ENCODE results near the gene ABCB8. TPM values are rescaled to one million over a fixed set of nuclear protein-coding genes. Genes with fewer than 3 reads are reported as not detected.

The ABCB8 gene
- total RNA-seq, 1 donor: 30.9 TPM

- TF ChIP-seq CTCF (IDR thresholded peaks at IDR 0.05; ENCODE audit: insufficient read depth, low read length): no peak
- no peak overlapping the region for H3K4me3 ChIP-seq (ENCODE audit: low read depth, low read length)
- DNase-seq (ENCODE audit: low read depth): no peak
Measured at GRCh38 chr7:150992833-150993302, 35.4 kb upstream of the ABCB8 start.

GRCh38 chr7:150993511-150993910 is 34.7 kb upstream of the ABCB8 start:
- no peak for DNase-seq (ENCODE audit: low read depth)
- no peak for TF ChIP-seq CTCF (IDR thresholded peaks at IDR 0.05; ENCODE audit: insufficient read depth, low read length)
- no peak overlapping the region for H3K4me3 ChIP-seq (ENCODE audit: low read depth, low read length)

DNA sequence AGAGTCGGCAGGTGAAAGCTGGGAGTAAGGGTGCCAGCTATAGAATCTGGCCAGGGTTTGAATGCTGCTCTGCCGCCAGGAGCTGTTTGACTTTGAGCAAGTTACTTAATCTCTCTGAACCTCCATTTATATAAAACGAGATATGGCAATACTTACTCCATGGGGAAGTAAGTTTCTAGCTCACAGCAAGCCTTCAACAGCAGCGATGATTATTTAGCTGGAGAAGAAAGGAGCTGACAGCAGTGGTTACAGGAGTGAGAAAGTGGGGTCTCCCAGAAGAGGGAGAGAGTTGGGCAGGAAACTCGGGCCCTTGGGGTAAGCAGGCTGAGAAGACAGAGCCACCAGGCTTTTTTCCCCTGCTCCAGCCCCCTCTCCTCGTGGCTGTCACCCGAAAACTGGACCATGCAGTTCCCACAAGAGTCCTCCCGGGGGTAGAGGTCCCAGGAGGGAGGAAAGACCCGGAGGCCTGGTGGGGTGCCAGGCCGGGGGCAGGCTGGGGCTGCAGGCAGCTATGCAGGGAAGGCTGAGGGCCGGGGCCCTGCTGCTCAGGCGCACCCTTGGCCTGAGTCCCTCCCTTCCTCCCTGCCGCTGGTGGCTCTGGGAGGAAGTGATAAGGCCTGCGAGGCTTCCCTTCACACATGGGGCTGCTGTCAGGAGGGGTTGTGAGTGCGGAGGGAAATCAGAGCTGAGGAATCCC is 34.0 kb upstream of the ABCB8 start:
- H3K4me3 ChIP-seq (ENCODE audit: low read depth, low read length): no peak overlapping the region
- DNase-seq (ENCODE audit: low read depth): no peak
- TF ChIP-seq CTCF (IDR thresholded peaks at IDR 0.05; ENCODE audit: insufficient read depth, low read length): no peak

GRCh38 chr7:150994838-150995510 is 33.3 kb upstream of the ABCB8 start:
- no peak overlapping the region for H3K4me3 ChIP-seq (ENCODE audit: low read depth, low read length)
- TF ChIP-seq CTCF (IDR thresholded peaks at IDR 0.05; ENCODE audit: insufficient read depth, low read length): no peak
- DNase-seq (ENCODE audit: low read depth): no peak

- no peak for TF ChIP-seq CTCF (IDR thresholded peaks at IDR 0.05; ENCODE audit: insufficient read depth, low read length)
- DNase-seq (ENCODE audit: low read depth): no peak
- H3K4me3 ChIP-seq (ENCODE audit: low read depth, low read length): no peak overlapping the region
Measured at GRCh38 chr7:150996376-150997074, 31.7 kb upstream of the ABCB8 start.

- no peak for DNase-seq (ENCODE audit: low read depth)
Measured at GRCh38 chr7:150997075-150997511, 31.2 kb upstream of the ABCB8 start.

More at GRCh38 chr7:150997075-150997511, 31.2 kb upstream of the ABCB8 start:
- no peak overlapping the region for H3K4me3 ChIP-seq (ENCODE audit: low read depth, low read length)
- no peak for TF ChIP-seq CTCF (IDR thresholded peaks at IDR 0.05; ENCODE audit: insufficient read depth, low read length)

All from fibroblast of the aortic adventitia (primary cell).